Measurements from ENCODE around the gene MAST4.
A peak's percentile ranks its signal among the peaks of the same experiment; 100 is the strongest.

Gene MAST4

DNA sequence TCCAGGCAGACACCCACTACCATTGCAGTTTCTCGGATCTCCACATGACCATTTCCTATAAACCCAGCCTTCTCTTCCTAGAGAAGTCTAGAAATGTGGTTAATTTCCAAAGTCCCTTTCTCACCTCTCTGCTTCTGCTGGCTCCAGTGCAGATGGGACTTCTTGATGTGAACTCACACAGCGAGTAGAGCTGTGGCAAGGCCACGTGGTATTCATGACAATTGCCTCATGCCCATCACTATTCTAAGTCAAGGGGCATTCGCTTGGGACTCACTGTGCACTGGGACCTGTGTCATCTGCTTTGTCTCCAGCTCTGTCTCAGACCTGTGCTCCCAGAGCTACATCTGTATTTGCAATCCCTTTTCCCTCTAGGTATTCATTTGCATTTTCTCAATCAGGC, 594.2 kb downstream of the MAST4 start:
- no peak for DNase-seq (ENCODE audit: low spot score)

DNA sequence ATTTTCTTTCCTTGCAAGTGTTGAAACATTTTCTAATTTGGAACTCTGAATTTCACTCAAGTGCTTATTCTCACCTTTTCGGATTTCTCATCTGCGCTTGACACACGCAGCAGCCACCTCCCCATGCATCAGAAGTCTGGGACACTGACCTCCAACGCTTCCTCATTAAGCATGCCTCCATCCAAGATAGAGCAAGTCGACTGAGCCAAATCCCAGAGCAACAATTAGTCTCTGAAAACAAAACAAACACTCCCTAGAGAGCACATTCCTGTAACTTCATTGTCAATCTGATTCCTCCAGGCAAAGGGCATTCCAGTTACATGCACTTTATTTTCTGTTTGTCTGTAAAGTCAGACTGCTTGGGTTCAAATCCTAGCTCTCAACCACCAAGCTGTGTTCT, 594.7 kb downstream of the MAST4 start:
- no peak for DNase-seq (ENCODE audit: low spot score)

DNA sequence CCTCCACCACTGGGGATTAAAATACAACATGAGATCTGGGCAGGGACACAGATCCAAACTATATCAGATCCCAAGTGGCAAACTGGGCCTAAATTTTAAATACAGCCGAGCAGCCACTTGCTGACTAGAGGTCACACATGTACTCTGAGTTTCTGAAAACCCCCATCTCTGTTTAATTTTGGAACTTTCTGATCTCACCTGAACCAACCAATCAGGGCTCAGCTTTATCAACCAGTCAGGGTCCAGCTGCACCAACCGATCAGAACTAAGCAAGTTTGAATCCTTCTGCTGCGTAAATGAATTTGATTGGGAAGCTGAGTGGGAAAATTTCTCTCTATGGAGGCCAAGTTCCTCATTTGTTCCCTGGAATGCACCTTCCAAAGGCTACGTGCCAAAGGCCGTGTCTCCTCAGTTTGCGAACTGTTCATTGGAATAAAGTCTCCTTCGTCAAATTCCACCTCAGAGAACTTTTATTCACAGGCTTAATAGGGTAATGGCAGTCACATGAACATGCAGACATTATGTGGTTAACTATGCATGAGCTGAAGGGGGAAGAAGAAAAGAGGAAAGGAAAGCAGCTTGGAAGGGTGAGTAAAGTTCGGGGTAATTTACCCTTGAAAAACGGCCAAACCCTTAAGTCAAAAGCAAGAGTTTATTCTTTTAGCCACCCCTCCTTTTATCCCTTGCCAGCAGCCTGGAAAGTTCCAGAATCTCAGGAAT, 596.7 kb downstream of the MAST4 start:
- no peak for DNase-seq (ENCODE audit: low spot score)

DNA sequence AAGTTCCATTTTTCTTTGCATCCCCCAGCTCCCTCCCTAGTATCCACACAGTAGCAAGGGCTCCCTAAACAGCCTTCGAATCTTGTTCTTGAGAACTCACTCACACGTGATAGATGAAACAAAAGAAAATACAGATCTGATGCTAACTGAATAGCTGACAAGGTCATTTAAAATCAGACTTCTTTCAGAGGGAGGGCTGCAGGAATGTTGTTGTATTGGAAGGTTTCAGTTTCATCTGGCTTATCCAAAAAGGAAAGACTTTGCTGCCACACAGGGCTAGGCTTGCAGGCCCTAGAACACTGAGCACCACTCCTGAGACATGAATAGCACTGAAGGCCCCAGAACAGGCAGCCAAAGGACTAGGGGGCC, 597.2 kb downstream of the MAST4 start:
- DNase-seq (ENCODE audit: low spot score): no peak

DNA sequence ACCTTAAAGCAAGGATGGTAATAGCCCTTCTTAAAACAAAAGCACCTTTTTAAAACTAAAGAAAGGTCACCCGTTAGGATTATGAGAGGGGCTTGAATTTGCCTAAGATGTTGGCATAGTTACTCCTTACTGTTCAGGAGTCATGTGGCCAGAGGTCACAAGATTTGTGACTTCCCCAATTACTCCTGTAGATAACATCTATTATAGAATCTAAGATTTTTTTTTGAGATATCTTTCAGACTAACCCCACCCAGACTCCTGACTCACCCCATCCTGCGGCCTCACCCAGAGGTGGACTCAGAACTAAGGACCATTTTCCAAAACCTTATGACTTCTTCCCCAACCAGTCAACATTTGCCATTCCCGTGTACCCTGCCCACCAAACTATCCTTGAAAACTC, 598.0 kb downstream of the MAST4 start:
- no peak for DNase-seq (ENCODE audit: low spot score)

DNA sequence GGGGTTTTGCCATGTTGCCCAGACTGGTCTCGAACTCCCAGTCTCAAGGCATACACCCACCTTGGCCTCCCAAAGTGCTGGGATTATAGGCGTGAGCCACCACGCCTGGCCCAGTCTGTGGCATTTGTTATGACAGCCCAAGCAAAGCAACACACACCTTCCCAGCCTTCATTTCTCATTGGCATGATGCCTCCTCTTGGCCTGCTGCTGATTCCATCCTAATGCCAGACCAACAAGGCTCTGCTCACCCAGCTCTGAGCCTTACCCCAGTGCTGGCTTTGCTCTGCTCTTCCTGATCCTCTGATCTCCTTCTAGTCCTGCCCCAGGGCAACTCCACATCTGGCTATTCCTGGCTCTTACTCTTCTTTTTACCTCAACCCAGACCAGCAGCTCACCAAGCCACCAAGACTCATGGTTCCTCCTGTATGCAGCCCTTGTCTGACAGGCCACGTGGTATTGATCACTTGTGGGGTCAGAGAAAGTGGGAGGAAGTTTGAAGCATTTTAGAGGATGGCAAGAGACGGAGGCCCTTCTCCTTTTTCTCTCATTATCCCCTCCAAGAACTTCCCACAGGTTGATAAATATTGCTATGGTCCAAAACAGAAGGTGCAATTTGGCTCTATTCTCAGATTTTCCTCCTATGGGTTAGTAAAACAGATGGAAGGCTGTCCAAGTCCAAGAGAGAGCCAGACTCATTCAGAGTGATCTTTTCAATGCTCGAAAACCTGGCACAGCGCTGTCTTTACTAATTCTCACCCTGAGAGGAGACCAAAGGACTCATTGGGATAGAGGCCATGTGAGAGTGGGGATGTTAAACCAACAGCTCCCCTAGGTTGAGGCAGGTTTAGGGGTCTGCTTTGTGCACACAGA, 599.4 kb downstream of the MAST4 start:
- DNase-seq (ENCODE audit: low spot score): no peak

DNA sequence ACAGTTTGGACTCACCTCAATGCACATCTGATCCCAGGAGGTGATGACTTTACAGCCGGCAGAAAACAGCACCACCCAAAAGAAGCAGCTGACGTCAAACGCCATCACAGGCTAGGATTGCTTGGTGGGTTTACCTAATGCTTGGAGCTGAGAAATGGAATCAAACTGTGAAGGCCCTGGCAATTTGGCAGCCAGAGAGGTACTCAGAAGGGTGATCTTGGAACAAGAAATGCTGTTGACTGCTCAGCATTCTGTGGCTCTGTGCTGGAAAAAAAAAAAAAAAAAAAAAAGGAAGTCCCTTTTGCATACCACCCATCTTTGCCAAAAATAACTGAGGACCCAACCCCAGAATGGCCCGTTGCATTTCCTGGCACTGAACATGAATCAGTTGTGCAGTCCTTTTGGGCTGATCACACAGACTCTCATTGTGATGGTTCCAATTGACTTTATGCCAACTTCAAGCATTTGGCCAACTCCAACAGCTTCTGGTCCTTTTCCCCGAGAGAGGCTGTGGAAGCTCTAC, 600.4 kb downstream of the MAST4 start, which contains the start of gene CD180:
TSS of gene CD180 (minus strand) at position 263 of the 523 bp plus-strand sequence. CDS start at position 105, 158 bp downstream.
- no peak for DNase-seq (ENCODE audit: low spot score)

DNA sequence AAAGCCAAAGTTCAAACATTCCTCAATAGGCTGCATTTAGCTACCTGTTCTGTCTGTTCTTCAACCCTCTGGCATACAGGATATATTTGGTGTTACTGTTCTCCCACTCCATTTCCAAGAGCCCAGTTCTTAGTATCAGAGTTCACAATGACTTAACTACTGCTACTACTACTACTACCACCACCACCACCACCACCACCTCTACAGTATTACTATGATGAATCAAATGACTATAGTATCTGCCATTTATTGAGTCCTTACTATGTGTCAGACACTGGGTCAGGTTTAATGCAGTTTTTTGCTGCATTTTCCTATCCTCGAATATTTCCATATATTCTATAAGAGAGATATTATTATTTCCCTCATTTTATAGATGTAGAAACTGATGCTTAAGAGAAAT, 601.3 kb downstream of the MAST4 start:
- DNase-seq (ENCODE audit: low spot score): no peak

DNA sequence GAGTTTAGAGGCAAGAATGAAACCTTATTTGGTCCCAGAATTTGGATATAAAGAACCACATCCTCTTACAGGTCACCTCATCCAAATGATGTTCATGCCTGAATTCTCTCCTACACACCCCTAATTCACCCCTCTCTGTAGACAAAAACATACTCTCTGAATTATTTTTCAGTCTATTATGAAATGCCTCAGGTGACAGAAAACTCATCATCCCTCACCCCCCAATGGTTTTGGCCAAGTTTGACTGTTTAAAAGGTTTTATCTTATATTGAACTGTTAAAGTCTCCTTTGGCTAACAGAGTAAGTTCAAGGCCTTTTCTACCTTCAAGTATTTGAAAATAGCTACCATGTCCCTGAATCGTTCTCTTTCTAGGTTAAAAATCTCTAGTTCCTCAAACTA, 602.7 kb downstream of the MAST4 start:
- no peak for DNase-seq (ENCODE audit: low spot score)

DNA sequence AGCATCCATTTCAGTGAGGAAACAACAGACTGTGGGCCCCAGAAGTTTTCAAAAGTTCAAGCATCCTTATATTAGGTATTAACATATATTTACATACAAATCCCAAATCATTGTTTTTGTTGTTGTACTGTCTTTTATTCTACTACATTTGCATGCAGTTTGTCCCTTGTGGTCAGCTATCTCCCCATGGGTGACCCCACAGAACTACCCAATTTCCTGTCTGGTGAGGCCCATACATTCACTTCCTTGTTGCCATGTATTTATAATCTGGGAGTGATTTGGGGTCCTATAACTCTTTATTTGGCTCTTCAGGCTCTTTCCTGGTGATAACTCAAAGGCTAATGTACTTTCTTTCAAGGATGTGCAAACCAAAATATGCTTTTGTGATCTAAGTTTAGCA, 603.7 kb downstream of the MAST4 start:
- no peak for DNase-seq (ENCODE audit: low spot score)

DNA sequence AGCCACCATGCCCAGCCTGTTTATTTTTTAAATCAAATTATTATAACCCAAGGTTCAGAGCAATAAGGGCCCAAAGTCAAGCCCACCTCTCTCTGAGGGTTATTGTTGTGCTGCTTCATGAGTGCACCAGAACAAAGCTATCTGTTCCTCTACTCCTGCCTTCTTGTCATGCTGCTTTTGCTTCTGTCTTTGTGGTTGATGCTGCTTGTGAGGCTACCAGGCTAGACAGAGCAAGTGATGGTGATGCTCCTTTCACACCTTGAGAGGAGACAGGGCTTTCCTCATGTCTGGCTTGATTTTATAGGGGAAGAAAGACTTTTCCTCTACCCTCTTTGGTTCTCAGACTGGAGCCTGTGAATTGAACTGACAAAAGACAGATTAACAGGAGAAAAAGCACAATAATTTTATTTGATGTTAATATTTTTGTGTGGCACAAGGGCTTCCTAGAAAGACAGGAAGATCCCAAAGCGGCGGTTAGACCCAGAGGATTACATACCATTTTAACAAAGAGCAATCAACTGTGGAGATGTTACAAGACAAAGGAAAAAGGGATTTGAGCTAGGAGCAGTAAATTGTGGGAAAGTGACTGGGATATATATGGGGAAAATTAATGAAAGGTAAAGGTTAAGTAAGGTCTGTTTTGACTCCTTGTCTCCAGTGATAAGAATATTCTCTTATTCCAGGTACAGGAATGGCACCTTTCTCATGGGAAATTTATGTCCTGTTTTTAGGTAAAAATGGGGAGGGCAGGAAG, 604.8 kb downstream of the MAST4 start:
- DNase-seq (ENCODE audit: low spot score): no peak

DNA sequence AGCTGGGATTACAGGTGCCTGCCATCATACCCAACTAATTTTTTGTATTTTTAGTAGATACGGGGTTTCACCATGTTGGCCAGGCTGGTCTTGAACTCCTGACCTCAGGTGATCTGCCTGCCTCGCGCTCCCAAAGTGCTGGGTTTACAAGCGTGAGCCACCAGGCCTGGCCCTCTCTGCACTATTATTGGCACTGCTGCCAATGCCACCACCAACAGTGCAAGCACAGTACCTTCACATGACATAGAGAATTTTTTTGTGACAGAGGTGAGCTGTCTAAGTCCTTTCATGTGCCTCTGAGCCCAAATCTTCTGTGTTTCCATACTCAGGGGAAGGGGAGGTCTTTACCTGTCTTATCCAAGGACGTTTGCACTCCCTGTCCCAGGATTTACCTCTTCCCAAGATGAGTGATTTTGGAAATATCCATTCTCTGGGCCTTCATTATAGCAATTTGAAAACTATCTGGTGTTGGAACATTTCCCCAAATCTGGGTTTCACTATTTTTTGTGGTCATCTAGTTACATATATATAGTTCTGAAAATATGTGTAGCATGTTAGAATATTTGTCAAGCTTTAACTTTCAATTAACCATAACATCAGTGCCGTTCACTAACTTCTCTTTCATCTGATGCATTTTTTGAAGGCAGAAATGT, 605.8 kb downstream of the MAST4 start:
- no peak for DNase-seq (ENCODE audit: low spot score)

DNA sequence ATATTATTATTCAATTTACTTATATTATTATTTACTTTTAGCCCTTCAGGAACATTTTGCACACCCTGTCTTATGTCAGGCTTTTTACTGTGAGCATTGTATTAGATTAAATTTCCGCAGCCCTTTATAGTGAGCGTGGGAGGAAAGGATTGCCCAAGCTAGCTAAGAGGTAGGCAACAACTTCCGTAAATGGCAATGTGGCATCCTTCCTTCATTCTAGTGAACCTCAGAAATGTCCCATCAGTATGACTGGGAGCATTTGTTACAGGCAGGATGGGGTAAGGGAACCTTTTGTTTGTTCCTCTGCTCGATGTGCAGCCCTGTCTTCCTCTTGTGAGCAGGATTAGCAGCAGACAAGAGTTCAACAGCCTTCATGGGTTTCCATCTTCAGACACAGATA, 606.6 kb downstream of the MAST4 start:
- no peak for DNase-seq (ENCODE audit: low spot score)

DNA sequence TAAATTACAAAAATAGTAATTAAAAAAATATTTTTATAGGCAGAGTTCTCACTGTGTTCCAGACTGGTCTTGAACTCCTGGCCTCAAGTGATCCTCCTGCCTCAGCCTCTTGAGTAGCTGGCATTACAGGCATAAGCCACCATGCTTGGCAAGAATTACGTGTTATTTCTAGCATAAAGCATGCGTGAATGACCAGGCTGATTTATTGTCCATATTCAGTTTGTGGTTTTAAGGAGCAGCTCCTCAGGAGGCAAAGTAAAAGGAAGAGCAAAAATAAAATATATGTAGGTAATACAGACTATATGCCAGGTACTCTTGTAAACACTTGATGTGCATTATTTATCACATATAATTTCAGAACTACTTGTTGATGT, 607.5 kb downstream of the MAST4 start:
- no peak for DNase-seq (ENCODE audit: low spot score)

DNA sequence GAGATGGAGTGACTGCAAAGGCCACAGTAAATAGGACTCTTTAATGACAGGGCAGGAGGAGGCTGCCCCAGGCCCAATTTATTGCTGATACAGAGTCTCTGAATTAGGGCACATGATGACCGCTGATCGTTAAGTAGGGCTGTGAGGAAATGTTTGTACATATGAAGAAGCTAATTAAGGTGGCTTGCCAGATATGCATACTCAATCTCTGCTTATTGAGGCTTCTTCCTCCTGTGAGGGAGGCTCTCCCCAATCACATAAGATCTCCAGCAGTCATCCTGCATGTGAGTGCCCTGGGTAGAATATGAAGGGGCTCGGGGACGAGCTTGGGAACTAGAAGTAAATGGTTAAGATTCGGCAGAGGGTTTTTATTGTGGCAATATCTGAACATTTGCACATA, 608.6 kb downstream of the MAST4 start:
- DNase-seq (ENCODE audit: low spot score): no peak

DNA sequence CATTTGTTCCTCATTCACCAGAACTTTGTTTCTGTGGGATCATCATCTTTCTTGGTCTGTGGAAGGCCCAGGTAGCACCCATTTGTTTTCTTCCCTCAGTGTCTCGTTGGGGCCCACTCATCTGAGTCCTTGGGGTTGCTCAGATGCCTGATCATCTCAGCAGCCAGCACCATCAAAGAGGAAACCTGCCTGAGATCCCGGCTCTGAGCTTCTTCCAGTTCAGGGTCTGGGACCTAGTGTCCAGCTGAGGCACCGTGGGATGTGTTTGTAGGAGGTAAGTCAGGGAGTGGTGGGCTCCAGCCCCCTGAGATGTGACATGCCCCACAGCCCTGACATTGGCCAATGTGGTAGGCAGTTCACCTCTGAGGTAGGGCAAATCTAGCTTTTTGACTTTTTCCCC, 609.8 kb downstream of the MAST4 start:
- no peak for DNase-seq (ENCODE audit: low spot score)

DNA sequence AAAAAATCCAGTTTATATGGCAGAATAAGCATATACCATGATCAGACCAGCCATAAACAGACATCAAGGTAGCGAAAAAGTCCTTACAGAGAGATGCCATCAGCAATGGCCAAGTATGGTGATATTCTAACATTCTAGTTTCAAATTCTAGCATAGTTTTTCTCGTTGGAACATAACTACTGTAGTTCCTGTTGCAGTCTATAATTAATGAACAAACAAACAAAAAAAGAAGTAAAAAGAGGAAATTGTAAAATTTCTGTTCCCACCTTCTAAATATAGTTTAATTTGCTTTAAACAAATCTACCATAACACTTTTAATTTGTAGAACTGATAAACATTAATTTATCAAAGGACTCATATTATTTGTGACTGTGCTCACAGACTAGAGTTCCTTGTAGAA, 610.3 kb downstream of the MAST4 start:
- no peak for DNase-seq (ENCODE audit: low spot score)

DNA sequence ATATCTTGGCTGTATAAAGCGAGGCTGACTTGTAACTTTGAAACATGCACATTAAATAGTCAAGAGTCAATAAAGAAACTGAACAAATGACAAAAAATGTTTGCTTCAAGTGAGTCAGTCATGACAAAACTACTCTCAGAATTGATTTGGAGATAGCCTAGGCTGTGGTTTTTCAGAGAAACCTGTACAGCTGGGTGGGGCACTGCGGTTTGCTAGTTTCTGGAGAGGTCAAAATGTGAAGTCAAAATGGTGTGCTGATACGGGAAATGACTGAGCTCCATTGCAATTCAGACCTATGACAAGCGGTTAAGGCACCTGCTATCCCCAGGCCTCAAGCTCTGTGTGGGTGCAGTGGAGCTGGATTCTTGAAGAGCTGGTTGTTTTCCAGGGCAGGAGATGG, 610.7 kb downstream of the MAST4 start:
- DNase-seq (ENCODE audit: low spot score): peak; percentile 95

DNA sequence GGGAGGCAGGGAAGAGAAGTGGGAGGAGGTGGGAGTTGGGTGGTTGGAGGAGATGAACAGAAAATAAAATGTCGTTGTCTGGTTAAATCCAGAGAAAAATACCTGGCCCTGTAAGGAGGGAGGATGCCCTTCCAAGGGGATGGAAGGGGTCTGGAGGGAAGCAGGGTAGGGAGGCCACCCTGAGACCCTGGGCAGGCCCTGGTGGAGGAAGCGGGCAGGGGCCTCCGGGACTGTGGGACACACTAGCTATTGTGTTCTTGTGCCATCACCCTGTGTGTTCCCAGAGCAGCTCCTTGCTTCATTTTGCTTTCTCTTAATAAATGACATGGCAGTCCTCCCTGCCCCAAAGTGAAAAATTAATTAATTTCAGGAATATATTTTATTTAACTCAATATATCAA, 612.2 kb downstream of the MAST4 start:
- DNase-seq (ENCODE audit: low spot score): no peak

DNA sequence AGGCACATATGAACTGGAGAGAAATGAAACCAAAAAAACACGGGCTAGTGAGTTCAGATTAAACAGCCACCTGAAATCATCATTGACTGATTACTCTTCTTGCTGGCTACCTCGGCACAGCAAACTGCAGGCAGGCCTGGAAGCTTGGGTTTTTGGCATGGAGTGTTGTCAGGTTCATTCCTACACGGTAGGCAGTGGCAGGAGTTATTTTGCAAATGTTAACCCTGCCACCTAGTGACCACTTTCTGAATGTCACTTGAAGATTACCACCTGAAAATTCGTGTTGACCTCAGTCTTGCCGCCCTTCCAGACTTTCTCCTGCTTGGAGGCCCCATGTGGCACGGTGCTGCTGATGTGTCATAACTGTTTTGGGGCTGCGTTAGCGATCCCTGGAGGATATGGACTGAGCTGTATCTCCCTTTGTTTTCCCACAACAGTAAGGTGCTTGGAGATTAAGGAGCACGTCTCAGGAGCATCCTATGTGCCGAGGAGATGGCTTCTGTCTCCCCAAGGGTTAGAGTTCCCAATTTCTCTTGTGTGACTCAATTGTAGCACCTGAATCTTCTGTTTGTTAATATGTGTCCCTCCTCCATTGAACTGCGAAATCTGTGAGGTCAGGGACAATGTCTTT, 613.1 kb downstream of the MAST4 start:
- DNase-seq (ENCODE audit: low spot score): peak; percentile 84

DNA sequence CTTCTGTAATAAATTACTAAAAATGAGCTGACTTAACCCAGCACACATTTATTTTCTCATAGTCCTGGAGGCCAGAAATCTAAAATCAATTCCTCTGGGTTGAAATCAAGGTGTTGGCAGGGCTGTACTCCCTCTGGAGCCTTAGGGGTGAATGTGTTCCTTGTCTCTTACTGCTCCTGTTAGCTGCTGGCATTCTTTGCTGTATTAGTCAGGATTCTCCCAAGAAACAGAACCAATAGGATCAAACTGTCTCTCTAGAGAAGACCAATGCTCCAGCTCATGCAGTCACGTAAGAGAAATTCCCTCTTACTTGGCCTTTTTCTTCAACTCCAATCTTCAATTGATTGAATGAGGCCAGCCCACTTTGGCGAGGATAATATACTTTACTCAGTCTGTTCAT, 615.7 kb downstream of the MAST4 start:
- DNase-seq (ENCODE audit: low spot score): no peak

DNA sequence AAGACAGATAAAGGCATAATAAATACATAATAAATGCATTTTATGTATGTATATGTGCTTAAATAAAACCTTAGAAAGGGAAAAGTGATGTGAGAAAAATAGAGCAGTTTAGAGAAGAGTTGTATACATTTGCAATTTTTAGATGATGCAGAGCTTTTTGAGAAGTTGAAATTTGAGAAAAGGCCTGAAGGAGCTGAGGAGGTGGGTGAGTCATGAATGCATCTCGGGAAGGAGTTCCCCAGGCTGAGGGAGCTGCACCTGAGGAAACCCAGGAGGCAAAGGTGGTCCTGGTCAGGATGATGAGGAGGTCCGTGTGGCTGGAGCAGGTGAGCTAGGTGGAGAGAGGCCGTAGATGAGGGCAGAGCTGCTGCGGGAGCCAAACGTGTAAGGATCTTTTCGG, 617.8 kb downstream of the MAST4 start:
- no peak for DNase-seq (ENCODE audit: low spot score)
